HG02571 (cell line): ENCODE results near the gene OR6K6.

ENCODE experiments used
- ATAC-seq: cut with Tn5 transposase; IDR thresholded peaks from one replicate; pipeline ENCODE4 v1.9.1; 2021; ENCODE audit warnings: mild to moderate bottlenecking, moderate library complexity; ENCODE audit not compliant: unreplicated experiment

OR6K6 gene

GRCh38 chr1:158754420-158754819 lies at the start of gene OR6K6:
Gene OR6K6 (plus strand): TSS chr1:158754720. CDS start chr1:158754888, 168 bp downstream.
- no peak for ATAC-seq

GRCh38 chr1:158706096-158706495 lies 48.4 kb upstream of the OR6K6 start:
- ATAC-seq, result no peak

- no peak for ATAC-seq
Observed at GRCh38 chr1:158711098-158711497, 43.4 kb upstream of the OR6K6 start.

- ATAC-seq, result no peak
Observed at GRCh38 chr1:158714754-158715153, 39.8 kb upstream of the OR6K6 start.

- no peak for ATAC-seq
Observed at GRCh38 chr1:158716335-158716734, 38.2 kb upstream of the OR6K6 start.

- ATAC-seq, result no peak
Observed at GRCh38 chr1:158717344-158717743, 37.2 kb upstream of the OR6K6 start.

GRCh38 chr1:158719664-158720063 lies 34.9 kb upstream of the OR6K6 start:
- no peak for ATAC-seq

- ATAC-seq, result no peak
Observed at GRCh38 chr1:158720620-158721019, 33.9 kb upstream of the OR6K6 start, which contains the start of gene OR6K3. Gene OR6K3 (minus strand): TSS chr1:158720720. CDS start chr1:158718115, 2,605 bp downstream.

- no peak for ATAC-seq
Observed at GRCh38 chr1:158724442-158724841, 30.1 kb upstream of the OR6K6 start.

GRCh38 chr1:158728510-158729225 lies 25.9 kb upstream of the OR6K6 start:
- ATAC-seq, result no peak

GRCh38 chr1:158730453-158730852 lies 24.1 kb upstream of the OR6K6 start:
- ATAC-seq, result no peak

GRCh38 chr1:158731707-158732106 lies 22.8 kb upstream of the OR6K6 start:
- ATAC-seq, result no peak

GRCh38 chr1:158732524-158732923 lies 22.0 kb upstream of the OR6K6 start:
- no peak for ATAC-seq

GRCh38 chr1:158735848-158736247 lies 18.7 kb upstream of the OR6K6 start:
- no peak for ATAC-seq

- ATAC-seq, result no peak
Observed at GRCh38 chr1:158752155-158752712, 2.3 kb upstream of the OR6K6 start.

GRCh38 chr1:158771950-158772866 lies 17.7 kb downstream of the OR6K6 start, which contains the start of gene OR6N1:
Gene OR6N1 (minus strand): TSS chr1:158772195. CDS start chr1:158766682, 5,513 bp downstream.
- no peak for ATAC-seq

GRCh38 chr1:158781104-158781503 lies 26.6 kb downstream of the OR6K6 start, which contains the start of gene OR6N2:
Gene OR6N2 (minus strand): TSS chr1:158781204. CDS start chr1:158777635, 3,569 bp downstream.
- no peak for ATAC-seq

GRCh38 chr1:158793604-158794003 lies 39.1 kb downstream of the OR6K6 start:
- ATAC-seq, result no peak

- ATAC-seq, result no peak
Observed at GRCh38 chr1:158794247-158794646, 39.7 kb downstream of the OR6K6 start.

- no peak for ATAC-seq
Observed at GRCh38 chr1:158798531-158798930, 44.0 kb downstream of the OR6K6 start.

GRCh38 chr1:158799689-158800088 lies 45.2 kb downstream of the OR6K6 start:
- no peak for ATAC-seq
